DOHH2 (cell line): Measurements from ENCODE around the gene OR2W3.
A peak's percentile ranks its signal among the peaks of the same experiment; 100 is the strongest.

Experiments used
- H3F3A ChIP-seq: fragments of 200-600 bp; sonication (generic), shearing (Covaris generic); 2 replicates; pipeline ENCODE4 v1.6.0; 2016; ENCODE audit warnings: antibody characterized with exemption, mild to moderate bottlenecking; ENCODE audit not compliant: control insufficient read depth, insufficient read depth
- H3K27ac ChIP-seq: fragments of 200-600 bp; sonication (generic); 2 replicates; pipeline ENCODE4 v1.5.1; 2014; ENCODE audit warnings: low read depth, mild to moderate bottlenecking, low read length, moderate library complexity
- H3K27me3 ChIP-seq: fragments of 200-600 bp; sonication (generic); 2 replicates; pipeline ENCODE4 v1.6.1; 2014; ENCODE audit warnings: mild to moderate bottlenecking, low read length, mixed read lengths; ENCODE audit not compliant: control insufficient read depth
- H3K36me3 ChIP-seq: fragments of 200-600 bp; sonication (generic); 2 replicates; pipeline ENCODE4 v1.6.1; 2014; ENCODE audit warnings: mild to moderate bottlenecking, low read length, moderate library complexity, mixed read lengths; ENCODE audit not compliant: control insufficient read depth
- H3K4me1 ChIP-seq: fragments of 200-600 bp; sonication (generic); 2 replicates; pipeline ENCODE4 v1.6.1; 2014; ENCODE audit warnings: mild to moderate bottlenecking, low read length, mixed read lengths; ENCODE audit not compliant: control insufficient read depth
- H3K4me2 ChIP-seq: fragments of 200-600 bp; sonication (generic); 2 replicates; pipeline ENCODE4 v1.6.0; 2014; ENCODE audit warnings: mild to moderate bottlenecking, low read length, moderate library complexity
- H3K4me3 ChIP-seq: fragments of 200-600 bp; sonication (generic); 2 replicates; pipeline ENCODE4 v1.5.1; 2014; ENCODE audit warnings: mild to moderate bottlenecking, low read length, mixed read lengths
- H3K79me2 ChIP-seq: fragments of 200-600 bp; sonication (generic); 2 replicates; pipeline ENCODE4 v1.6.1; 2014; ENCODE audit warnings: mild to moderate bottlenecking, low read length, mixed read lengths; ENCODE audit not compliant: control insufficient read depth
- H3K9me2 ChIP-seq: fragments of 200-600 bp; sonication (generic); replicated peaks from 2 replicates; pipeline ENCODE4 v1.6.1; 2014; ENCODE audit warnings: mild to moderate bottlenecking, low read length, mixed read lengths; ENCODE audit not compliant: control insufficient read depth
- H3K9me3 ChIP-seq: fragments of 200-600 bp; sonication (generic); 2 replicates; pipeline ENCODE4 v1.6.1; 2014; ENCODE audit warnings: antibody characterized with exemption, low read length, mixed read lengths; ENCODE audit not compliant: control insufficient read depth, insufficient read depth
- H4K20me1 ChIP-seq: fragments of 200-600 bp; sonication (generic); 2 replicates; pipeline ENCODE4 v1.6.0; 2014; ENCODE audit warnings: low read depth, mild to moderate bottlenecking, antibody characterized with exemption, low read length, moderate library complexity; ENCODE audit not compliant: control insufficient read depth, insufficient read depth
- CTCF ChIP-seq: fragments of 200-600 bp; sonication (generic); IDR thresholded peaks from one replicate; pipeline ENCODE4 v1.5.1; 2014; ENCODE audit warnings: antibody characterized with exemption, mild to moderate bottlenecking, low read depth, low read length; ENCODE audit not compliant: poor library complexity, severe bottlenecking
- EZH2phosphoT487 ChIP-seq: fragments of 200-600 bp; sonication (generic); IDR thresholded peaks from 2 replicates; pipeline ENCODE4 v1.6.1; 2017; ENCODE audit warnings: borderline replicate concordance, mild to moderate bottlenecking, antibody characterized with exemption, low read length, moderate library complexity, mixed read lengths

Gene OR2W3

GRCh38 chr1:247904122-247904521 lies 8.7 kb downstream of the OR2W3 start:
- H3K27ac ChIP-seq, result no peak overlapping the region
- H3K9me2 ChIP-seq, result no peaks in the 10 kb centered on the region
- peaks cover 44% of the 10 kb centered on the region for H3K4me1 ChIP-seq
- TF ChIP-seq EZH2phosphoT487 (no peak), CTCF (no peak)
- H3K27me3 ChIP-seq, result no peaks in the 10 kb centered on the region
- H4K20me1 ChIP-seq, result no peaks in the 10 kb centered on the region
- no peak overlapping the region for H3K4me2 ChIP-seq
- H3K79me2 ChIP-seq, result no peaks in the 10 kb centered on the region
- peaks cover 6% of the 10 kb centered on the region for H3F3A ChIP-seq
- H3K9me3 ChIP-seq, result peaks cover 3% of the 10 kb centered on the region; the same call in 1 of the 2 replicates
- H3K36me3 ChIP-seq, result no peaks in the 10 kb centered on the region
- no peak overlapping the region for H3K4me3 ChIP-seq

GRCh38 chr1:247905181-247905580 lies 9.8 kb downstream of the OR2W3 start:
- H3K36me3 ChIP-seq, result no peaks in the 10 kb centered on the region
- H3K9me3 ChIP-seq, result peaks cover 3% of the 10 kb centered on the region; the same call in 1 of the 2 replicates
- no peaks in the 10 kb centered on the region for H3K79me2 ChIP-seq
- H3K4me1 ChIP-seq, result peaks cover 44% of the 10 kb centered on the region
- peaks cover 6% of the 10 kb centered on the region for H3F3A ChIP-seq
- H3K9me2 ChIP-seq, result no peaks in the 10 kb centered on the region
- H3K27ac ChIP-seq, result peak overlapping the region; percentile 76; the same call in 1 of the 2 replicates
- no peaks in the 10 kb centered on the region for H3K27me3 ChIP-seq
- H3K4me2 ChIP-seq, result no peak overlapping the region
- no peak for TF ChIP-seq CTCF
- TF ChIP-seq EZH2phosphoT487, result no peak
- no peaks in the 10 kb centered on the region for H4K20me1 ChIP-seq
- H3K4me3 ChIP-seq, result no peak overlapping the region

- TF ChIP-seq CTCF, result no peak
- no peak for TF ChIP-seq EZH2phosphoT487
- Histone ChIP-seq H3K79me2 (no peaks in the 10 kb centered on the region), H3K4me2 (peak overlapping the region; percentile 61), H3K9me3 (peaks cover 6% of the 10 kb centered on the region; the same call in 1 of the 2 replicates), H3K27ac (peak overlapping the region; percentile 76), H3K36me3 (no peaks in the 10 kb centered on the region), H3F3A (peaks cover 6% of the 10 kb centered on the region), H3K4me1 (peaks cover 44% of the 10 kb centered on the region), H3K4me3 (peak overlapping the region; percentile 49), H4K20me1 (no peaks in the 10 kb centered on the region), H3K9me2 (no peaks in the 10 kb centered on the region), H3K27me3 (no peaks in the 10 kb centered on the region)
Observed at GRCh38 chr1:247905910-247906503, 10.6 kb downstream of the OR2W3 start.
